Lower leg skin (tissue), 3 donors: ENCODE data around the gene MED9.

ENCODE experiments used
- POLR2A ChIP-seq, 2 donors: fragments of 450-650 bp; IDR thresholded peaks; one replicate each; pipeline ENCODE4 v1.6.1; 2016 to 2017; ENCODE audit warnings: antibody characterized with exemption in 2 of 2, mild to moderate bottlenecking in 1 of 2, moderate library complexity in 1 of 2
- TF ChIP-seq, protein P1 (sequence below), 3 donors: fragments of 450-650 bp; IDR thresholded peaks; one replicate each; pipeline ENCODE4 v1.5.1; 2016; ENCODE audit warnings: antibody characterized with exemption in 3 of 3, mild to moderate bottlenecking in 3 of 3, moderate library complexity in 2 of 3

DNA sequence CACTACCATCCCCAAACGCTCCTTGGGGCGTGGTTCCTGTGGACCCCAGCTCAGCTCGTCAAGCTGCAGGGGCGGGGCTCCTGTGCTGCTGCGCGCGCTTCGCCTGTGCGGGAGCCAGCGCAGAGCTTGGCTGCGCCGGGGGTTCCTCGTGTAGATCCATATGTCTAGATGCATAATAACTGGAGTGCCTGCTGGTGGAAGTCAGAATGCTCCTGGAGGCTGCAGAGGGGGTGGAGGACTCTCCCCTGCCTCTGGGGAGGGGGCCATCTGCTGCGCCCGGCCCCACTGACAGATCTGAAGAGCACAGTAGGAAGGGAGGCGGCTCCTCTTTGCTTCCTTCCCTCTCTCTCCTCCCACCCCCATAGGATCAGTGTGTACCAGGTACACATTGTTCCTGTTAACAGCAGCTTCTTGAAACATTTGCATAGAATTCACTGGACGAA lies 14.8 kb downstream of the MED9 start:
- TF ChIP-seq, protein P1, sequence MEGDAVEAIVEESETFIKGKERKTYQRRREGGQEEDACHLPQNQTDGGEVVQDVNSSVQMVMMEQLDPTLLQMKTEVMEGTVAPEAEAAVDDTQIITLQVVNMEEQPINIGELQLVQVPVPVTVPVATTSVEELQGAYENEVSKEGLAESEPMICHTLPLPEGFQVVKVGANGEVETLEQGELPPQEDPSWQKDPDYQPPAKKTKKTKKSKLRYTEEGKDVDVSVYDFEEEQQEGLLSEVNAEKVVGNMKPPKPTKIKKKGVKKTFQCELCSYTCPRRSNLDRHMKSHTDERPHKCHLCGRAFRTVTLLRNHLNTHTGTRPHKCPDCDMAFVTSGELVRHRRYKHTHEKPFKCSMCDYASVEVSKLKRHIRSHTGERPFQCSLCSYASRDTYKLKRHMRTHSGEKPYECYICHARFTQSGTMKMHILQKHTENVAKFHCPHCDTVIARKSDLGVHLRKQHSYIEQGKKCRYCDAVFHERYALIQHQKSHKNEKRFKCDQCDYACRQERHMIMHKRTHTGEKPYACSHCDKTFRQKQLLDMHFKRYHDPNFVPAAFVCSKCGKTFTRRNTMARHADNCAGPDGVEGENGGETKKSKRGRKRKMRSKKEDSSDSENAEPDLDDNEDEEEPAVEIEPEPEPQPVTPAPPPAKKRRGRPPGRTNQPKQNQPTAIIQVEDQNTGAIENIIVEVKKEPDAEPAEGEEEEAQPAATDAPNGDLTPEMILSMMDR (IDR thresholded peaks at IDR 0.05), result no peak
- TF ChIP-seq POLR2A (IDR thresholded peaks at IDR 0.05), result no peak
